AG04450 (cell line): Measurements from ENCODE around the gene APBA3. TPM values are rescaled to one million over a fixed set of nuclear protein-coding genes. Genes with fewer than 3 reads are reported as not detected.

Experiments
- CTCF ChIA-PET: fragments of 300-600, 350-600 bp; formaldehyde crosslinking; extraction: SDS; loops from one replicate; lab custom pipeline; 2022; ENCODE audit warnings: antibody characterized with exemption, inconsistent platforms; lab: Charles Lee
- POLR2A ChIA-PET: fragments of 350-600 bp; formaldehyde crosslinking; extraction: SDS; loops from one replicate; lab custom pipeline; 2021; ENCODE audit warnings: antibody characterized with exemption, inconsistent platforms; lab: Yijun Ruan, JAX
- DNase-seq: peaks from one replicate; pipeline ENCODE4 v3.0.0-alpha.2; 2011; ENCODE audit warnings: low read depth, low spot score
- H3K27ac ChIP-seq: one replicate; pipeline ENCODE4 v1.5.1; 2012; ENCODE audit warnings: low read depth, low read length, control low read depth
- H3K27me3 ChIP-seq: one replicate; pipeline ENCODE4 v1.6.0; 2012; ENCODE audit warnings: low read length; ENCODE audit not compliant: control insufficient read depth, insufficient read depth
- H3K4me3 ChIP-seq: 2 replicates; pipeline ENCODE4 v1.5.1; 2011; ENCODE audit warnings: mild to moderate bottlenecking, low read depth, low read length, control low read depth
- H3K9me3 ChIP-seq: 2 replicates; pipeline ENCODE4 v1.5.1; 2012; ENCODE audit warnings: low read length; ENCODE audit not compliant: control insufficient read depth, insufficient read depth
- CTCF ChIP-seq: IDR thresholded peaks from 2 replicates; pipeline ENCODE4 v1.5.1; 2011; ENCODE audit warnings: low read depth, low read length, control low read depth, inconsistent platforms
- polyA plus RNA-seq: library from polyadenylated mRNA; depleted of rRNA; stranded (reverse); fragments of >200 nt; gene quantifications from 2 replicates; pipeline ENCODE4 v1.2.3, GENCODE V29; 2011

APBA3 gene
- polyA plus RNA-seq, 1 experiment = 5.4 TPM

- DNase-seq = no peak
- CTCF ChIA-PET = no interaction called here
- POLR2A ChIA-PET = no interaction called here
- H3K9me3 ChIP-seq = peaks cover 4% of the 10 kb centered on the region; the same call in 1 of the 2 replicates
- H3K27me3 ChIP-seq = peaks cover 5% of the 10 kb centered on the region
- no peak overlapping the region for H3K4me3 ChIP-seq
- H3K27ac ChIP-seq = no peak overlapping the region
- no peak for TF ChIP-seq CTCF
Measured at GRCh38 chr19:3750211-3750610, 11.3 kb downstream of the APBA3 start.

- CTCF ChIA-PET = no interaction called here
Measured at GRCh38 chr19:3748965-3749364, 12.5 kb downstream of the APBA3 start.

GRCh38 chr19:3746371-3747056 lies 15.0 kb downstream of the APBA3 start:
- ChIA-PET CTCF (interaction anchor here (0.6 kb wide), 1 partner anchor 47 kb away, joined by 3 read pairs; no protein-coding TSS in a partner anchor), POLR2A (no interaction called here)
- H3K4me3 ChIP-seq = no peak overlapping the region

More at GRCh38 chr19:3748965-3749364, 12.5 kb downstream of the APBA3 start:
- Histone ChIP-seq H3K9me3 (peaks cover 4% of the 10 kb centered on the region; the same call in 1 of the 2 replicates), H3K27ac (no peak overlapping the region), H3K4me3 (no peak overlapping the region), H3K27me3 (peaks cover 5% of the 10 kb centered on the region)
- no peak for DNase-seq
- TF ChIP-seq CTCF = no peak
- POLR2A ChIA-PET = no interaction called here

DNA sequence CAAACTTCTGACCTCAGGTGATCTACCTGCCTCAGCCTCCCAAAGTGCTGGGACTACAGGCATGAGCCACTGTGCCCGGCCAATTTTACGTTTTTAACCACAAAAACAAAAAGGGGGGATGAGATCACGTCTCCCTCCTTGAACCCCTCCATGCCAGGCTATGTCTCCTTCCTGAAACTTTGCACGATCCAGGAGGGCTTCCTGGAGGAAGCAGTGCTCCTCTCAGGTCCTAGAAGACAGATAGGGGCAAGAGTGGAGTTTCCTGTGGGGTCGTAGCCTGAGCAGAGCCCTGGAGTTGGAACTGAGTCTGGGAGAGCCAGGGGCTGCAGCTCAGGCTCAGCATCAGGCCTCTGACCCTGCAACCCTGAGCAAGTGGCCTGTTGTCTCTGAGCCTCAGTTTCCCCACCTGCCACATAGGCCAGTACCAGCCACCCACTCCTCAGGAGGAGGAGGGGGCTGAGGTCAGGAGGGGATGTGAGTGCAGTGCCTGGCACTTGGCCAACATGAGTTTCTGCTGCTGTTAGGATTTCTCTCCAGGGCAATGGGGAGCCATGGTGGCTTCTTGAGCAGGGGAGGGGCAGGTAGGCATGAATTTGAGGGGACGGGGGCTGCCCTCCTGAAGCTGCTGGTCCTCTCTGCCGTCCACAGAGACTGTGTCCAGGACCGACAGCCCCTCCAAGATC lies 16.0 kb downstream of the APBA3 start:
- Histone ChIP-seq H3K4me3 (no peak overlapping the region), H3K27ac (no peak overlapping the region), H3K27me3 (peaks cover 5% of the 10 kb centered on the region), H3K9me3 (peaks cover 1% of the 10 kb centered on the region; the same call in 1 of the 2 replicates)
- DNase-seq = no peak
- no peak for TF ChIP-seq CTCF
- CTCF ChIA-PET = no interaction called here
- POLR2A ChIA-PET = no interaction called here

More at GRCh38 chr19:3746371-3747056, 15.0 kb downstream of the APBA3 start:
- Histone ChIP-seq H3K27ac (no peak overlapping the region), H3K9me3 (peaks cover 4% of the 10 kb centered on the region; the same call in 1 of the 2 replicates), H3K27me3 (peaks cover 5% of the 10 kb centered on the region)
- no peak for DNase-seq
- TF ChIP-seq CTCF = no peak

GRCh38 chr19:3743486-3743885 lies 18.0 kb downstream of the APBA3 start:
- ChIA-PET CTCF (no interaction called here), POLR2A (no interaction called here)
- no peak for DNase-seq
- Histone ChIP-seq H3K27ac (no peak overlapping the region), H3K4me3 (no peak overlapping the region), H3K9me3 (no peaks in the 10 kb centered on the region; the same call in 1 of the 2 replicates), H3K27me3 (peaks cover 5% of the 10 kb centered on the region)
- TF ChIP-seq CTCF = no peak
